HEK293 (cell line): Measurements from ENCODE around the gene LEO1.

ENCODE experiments used
- CTCF ChIA-PET: fragments of 350-600 bp; formaldehyde crosslinking; extraction: SDS; loops from one replicate; lab custom pipeline; 2021; ENCODE audit warnings: antibody characterized with exemption; lab: Yijun Ruan, JAX
- POLR2A ChIA-PET: fragments of 300-600 bp; formaldehyde crosslinking; extraction: SDS; loops from one replicate; lab custom pipeline; 2020; ENCODE audit warnings: antibody characterized with exemption, inconsistent platforms; lab: Yijun Ruan, JAX
- H3K27ac ChIP-seq: fragments of 200-500 bp; sonication (Bioruptor generic); 2 replicates; pipeline ENCODE4 v1.5.1; 2014; ENCODE audit warnings: low read depth, low read length, control low read depth, inconsistent platforms; ENCODE audit errors: extremely low read depth
- H3K36me3 ChIP-seq, 2 experiments: fragments of 200-500 bp in 1 of 2; sonication (Bioruptor generic) in 1 of 2; 1 replicate in 1 of 2; 2 replicates in 1 of 2; pipeline ENCODE4 v1.5.1; 2014 to 2017; ENCODE audit warnings: inconsistent platforms in 2 of 2, low read length in 2 of 2; ENCODE audit not compliant: control insufficient read depth in 2 of 2, insufficient read depth in 1 of 2
- H3K4me1 ChIP-seq: fragments of 200-500 bp; sonication (Bioruptor generic); 2 replicates; pipeline ENCODE4 v1.5.1; 2014; ENCODE audit warnings: mild to moderate bottlenecking, low read length, inconsistent platforms; ENCODE audit not compliant: control insufficient read depth, insufficient read depth
- H3K4me3 ChIP-seq: 2 replicates; pipeline ENCODE4 v1.5.1; 2011; ENCODE audit warnings: low read depth, mild to moderate bottlenecking, control low read depth, low read length, moderate library complexity
- H3K9me3 ChIP-seq: fragments of 200-500 bp; sonication (Bioruptor generic); 2 replicates; pipeline ENCODE4 v1.5.1; 2014; ENCODE audit warnings: low read depth, low read length, inconsistent platforms; ENCODE audit not compliant: control insufficient read depth, insufficient read depth
- FEZF1 ChIP-seq: fragments of 450-650 bp; formaldehyde crosslinking; IDR thresholded peaks from 2 replicates; pipeline ENCODE4 v1.5.1; 2016; ENCODE audit warnings: missing biosample characterization, missing genetic modification characterization
- HIC1 ChIP-seq: fragments of 450-650 bp; formaldehyde crosslinking; IDR thresholded peaks from 2 replicates; pipeline ENCODE4 v1.5.1; 2016; ENCODE audit warnings: missing biosample characterization, missing genetic modification characterization
- INSM2 ChIP-seq: fragments of 450-650 bp; formaldehyde crosslinking; IDR thresholded peaks from 2 replicates; pipeline ENCODE4 v1.5.1; 2016; ENCODE audit warnings: missing biosample characterization, missing genetic modification characterization
- KLF17 ChIP-seq: fragments of 450-650 bp; formaldehyde crosslinking; IDR thresholded peaks from 2 replicates; pipeline ENCODE4 v1.5.1; 2016; ENCODE audit warnings: missing biosample characterization, missing genetic modification characterization
- OSR2 ChIP-seq: fragments of 450-650 bp; formaldehyde crosslinking; IDR thresholded peaks from 2 replicates; pipeline ENCODE4 v1.5.1; 2016; ENCODE audit warnings: missing biosample characterization, missing genetic modification characterization
- YY2 ChIP-seq: fragments of 450-650 bp; formaldehyde crosslinking; IDR thresholded peaks from 2 replicates; pipeline ENCODE4 v1.5.1; 2016; ENCODE audit warnings: missing biosample characterization, missing genetic modification characterization
- ZBTB1 ChIP-seq: fragments of 450-650 bp; formaldehyde crosslinking; IDR thresholded peaks from 2 replicates; pipeline ENCODE4 v1.5.1; 2016; ENCODE audit warnings: missing biosample characterization, missing genetic modification characterization
- ZBTB10 ChIP-seq: fragments of 450-650 bp; formaldehyde crosslinking; IDR thresholded peaks from 2 replicates; pipeline ENCODE4 v1.5.1; 2016; ENCODE audit warnings: missing biosample characterization, missing genetic modification characterization
- ZFP37 ChIP-seq: fragments of 450-650 bp; formaldehyde crosslinking; IDR thresholded peaks from 2 replicates; pipeline ENCODE4 v1.5.1; 2016; ENCODE audit warnings: missing biosample characterization, missing genetic modification characterization
- ZNF157 ChIP-seq: fragments of 450-650 bp; formaldehyde crosslinking; IDR thresholded peaks from 2 replicates; pipeline ENCODE4 v1.5.1; 2016; ENCODE audit warnings: missing biosample characterization, missing genetic modification characterization
- ZNF248 ChIP-seq: fragments of 450-650 bp; formaldehyde crosslinking; IDR thresholded peaks from 2 replicates; pipeline ENCODE4 v1.5.1; 2017; ENCODE audit warnings: missing biosample characterization, missing genetic modification characterization
- ZNF274 ChIP-seq, 2 experiments: fragments of 200-500 bp in 1 of 2; fragments of 450-650 bp in 1 of 2; sonication (Bioruptor generic) in 1 of 2; formaldehyde crosslinking in 1 of 2; IDR thresholded peaks; 2 replicates each; pipeline versions ENCODE4 v1.5.1 to v1.6.1; 2014 to 2016; ENCODE audit warnings: borderline replicate concordance in 1 of 2, inconsistent platforms in 1 of 2, low read length in 1 of 2, missing biosample characterization in 1 of 2, missing genetic modification characterization in 1 of 2
- ZNF362 ChIP-seq: fragments of 450-650 bp; formaldehyde crosslinking; IDR thresholded peaks from 2 replicates; pipeline ENCODE4 v1.5.1; 2016; ENCODE audit warnings: missing biosample characterization, missing genetic modification characterization
- ZNF366 ChIP-seq: fragments of 450-650 bp; formaldehyde crosslinking; conservative IDR thresholded peaks from 2 replicates; pipeline ENCODE4 v1.5.1; 2016; ENCODE audit warnings: missing biosample characterization, missing genetic modification characterization
- ZNF398 ChIP-seq: fragments of 450-650 bp; formaldehyde crosslinking; IDR thresholded peaks from 2 replicates; pipeline ENCODE4 v1.5.1; 2017; ENCODE audit warnings: missing biosample characterization, missing genetic modification characterization
- ZNF561 ChIP-seq: fragments of 450-650 bp; IDR thresholded peaks from 2 replicates; pipeline ENCODE4 v1.5.1; 2018; ENCODE audit warnings: missing biosample characterization, missing genetic modification characterization, borderline replicate concordance
- ZNF658 ChIP-seq: fragments of 450-650 bp; formaldehyde crosslinking; IDR thresholded peaks from 2 replicates; pipeline ENCODE4; 2016; ENCODE audit warnings: missing biosample characterization, missing genetic modification characterization
- ZNF692 ChIP-seq: fragments of 450-650 bp; formaldehyde crosslinking; IDR thresholded peaks from 2 replicates; pipeline ENCODE4 v1.5.1; 2016; ENCODE audit warnings: missing biosample characterization, missing genetic modification characterization
- ZNF777 ChIP-seq: fragments of 450-650 bp; formaldehyde crosslinking; IDR thresholded peaks from 2 replicates; pipeline ENCODE4 v1.5.1; 2017; ENCODE audit warnings: missing biosample characterization, missing genetic modification characterization, borderline replicate concordance
- ZNF785 ChIP-seq: fragments of 450-650 bp; formaldehyde crosslinking; IDR thresholded peaks from 2 replicates; pipeline ENCODE4 v1.5.1; 2016; ENCODE audit warnings: missing biosample characterization, missing genetic modification characterization

Gene LEO1

GRCh38 chr15:51912528-51912927 is 59.0 kb downstream of the LEO1 start (continued):
- TF ChIP-seq ZNF362 (tag by site-specific recombination) (no peak), HIC1 (no peak), INSM2 (tag by site-specific recombination) (no peak), ZBTB1 (tag by site-specific recombination) (no peak), YY2 (no peak), ZFP37 (tag by site-specific recombination) (no peak), ZNF561 (tag by site-specific recombination) (no peak), ZNF777 (tag by site-specific recombination) (no peak), ZNF785 (no peak), ZNF157 (no peak), OSR2 (tag by site-specific recombination) (no peak), ZNF692 (tag by site-specific recombination) (no peak), ZNF398 (tag by site-specific recombination) (no peak)

- Histone ChIP-seq H3K36me3 (peaks cover 3 to 9% of the 10 kb centered on the region in 2 experiments; a peak in 2 of 3 replicates), H3K27ac (no peak overlapping the region), H3K4me1 (no peaks in the 10 kb centered on the region), H3K9me3 (no peaks in the 10 kb centered on the region), H3K4me3 (no peak overlapping the region)
- ChIA-PET CTCF (interaction anchor here (0.7 kb wide), 2 partner anchors 9 to 508 kb away, joined by 3 read pairs; no protein-coding TSS in a partner anchor), POLR2A (no interaction called here)
- TF ChIP-seq ZBTB10 (tag by site-specific recombination) (no peak), ZNF658 (tag by site-specific recombination) (no peak), ZNF157 (no peak), ZNF366 (no peak), KLF17 (tag by site-specific recombination) (no peak), ZNF777 (tag by site-specific recombination) (no peak), FEZF1 (tag by site-specific recombination) (no peak), ZNF248 (tag by site-specific recombination) (no peak), ZNF274 (IDR thresholded peaks at IDR 0.05; ENCODE audit: low read length) (no peak), ZNF274 (tag by site-specific recombination; IDR thresholded peaks at IDR 0.05; ENCODE audit: borderline replicate concordance) (no peak)
Observed at GRCh38 chr15:51909584-51909983, 62.0 kb downstream of the LEO1 start.
